Prostate gland (tissue), 2 donors: ENCODE data around the gene ENOX1. TPM values are rescaled to one million over a fixed set of nuclear protein-coding genes. Genes with fewer than 3 reads are reported as not detected.

ENCODE experiments used
- DNase-seq: peaks from one replicate; pipeline ENCODE4 v3.0.0-alpha.2; 2019; ENCODE audit warnings: low spot score
- H3K27ac ChIP-seq, 2 donors: fragments of 200-600 bp; sonication (generic); 2 replicates each; pipeline ENCODE4 v1.5.1; 2017 to 2019
- H3K27me3 ChIP-seq: fragments of 200-600 bp; sonication (generic); replicated peaks from 2 replicates; pipeline ENCODE4 v1.5.1; 2019; ENCODE audit not compliant: insufficient read depth
- H3K36me3 ChIP-seq, 2 donors: fragments of 200-600 bp; sonication (generic); 1 replicate in 1 of 2; 2 replicates in 1 of 2; pipeline versions ENCODE4 v1.5.1 to v1.8.1; 2017 to 2019
- H3K4me1 ChIP-seq: fragments of 200-600 bp; sonication (generic); replicated peaks from 2 replicates; pipeline ENCODE4 v1.5.1; 2019
- H3K4me3 ChIP-seq, 2 donors: fragments of 200-600 bp; sonication (generic); 2 replicates each; pipeline ENCODE4 v1.5.1; 2017 to 2019
- H3K9me3 ChIP-seq: fragments of 200-600 bp; sonication (generic); 2 replicates; pipeline ENCODE4 v1.5.1; 2017
- POLR2A ChIP-seq: fragments of 450-650 bp; IDR thresholded peaks from one replicate; pipeline ENCODE4 v1.6.1; 2016; ENCODE audit warnings: antibody characterized with exemption, mild to moderate bottlenecking
- POLR2AphosphoS5 ChIP-seq: sonication (generic); formaldehyde crosslinking; IDR thresholded peaks from one replicate; pipeline ENCODE4 v1.6.1; 2017; ENCODE audit warnings: antibody characterized with exemption
- WGBS: methylation state at CpG from one replicate; pipeline ENCODE4 v1.1.5; 2018; 5-methylcytosine and 5-hydroxymethylcytosine counted together
- intact Hi-C: fragments of 100-400 bp; cut with DNase I; formaldehyde crosslinking; loops from one replicate; pipeline ENCODE4 v1.14.2; 2022
- total RNA-seq, 2 donors: library from RNA; depleted of rRNA; stranded (reverse); fragments of >200 nt; gene quantifications; one replicate each; pipeline ENCODE4 v1.1.0, GENCODE V29; 2016
- TF ChIP-seq, protein P1 (sequence below), 4 experiments: fragments of 200-600 bp in 2 of 4; fragments of 450-650 bp in 2 of 4; sonication (generic) in 2 of 4; IDR thresholded peaks; 1 replicate in 3 of 4; 2 replicates in 1 of 4; pipeline ENCODE4 v1.5.1; 2016 to 2019; ENCODE audit warnings: antibody characterized with exemption in 4 of 4, mild to moderate bottlenecking in 2 of 4, moderate library complexity in 2 of 4

ENOX1 gene
- total RNA-seq, 2 donors from 2014 or later = 4.5 to 5.3 TPM

DNA sequence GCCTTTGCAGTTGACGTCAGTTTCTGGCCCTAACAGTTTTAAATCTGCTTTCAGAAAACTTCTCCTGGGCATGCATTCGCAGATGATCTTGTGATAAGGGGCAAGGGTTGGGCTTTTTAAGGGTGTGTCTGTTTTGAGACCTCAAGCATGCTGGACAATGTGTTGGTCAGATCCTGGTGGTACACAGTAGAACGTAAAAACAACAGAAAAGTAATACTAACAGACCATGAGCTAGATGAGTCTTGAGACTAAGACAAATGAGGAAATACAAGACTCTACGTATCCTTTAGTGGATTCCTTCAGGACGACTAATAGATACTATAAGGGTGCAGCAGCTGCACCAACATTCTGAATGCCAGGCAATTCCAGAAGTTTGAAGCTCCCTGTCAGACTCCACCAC, 525.8 kb downstream of the ENOX1 start:
- WGBS = 93% methylated on average over 5 of the region's 5 CpGs
- Histone ChIP-seq H3K4me3 (no peak overlapping the region), H3K4me1 (no peaks in the 10 kb centered on the region), H3K36me3 (no peaks in the 10 kb centered on the region), H3K27ac (no peak overlapping the region), H3K27me3 (no peaks in the 10 kb centered on the region), H3K9me3 (no peaks in the 10 kb centered on the region)
- intact Hi-C loops = no loop called here
- DNase-seq = no peak
- TF ChIP-seq, protein P1, sequence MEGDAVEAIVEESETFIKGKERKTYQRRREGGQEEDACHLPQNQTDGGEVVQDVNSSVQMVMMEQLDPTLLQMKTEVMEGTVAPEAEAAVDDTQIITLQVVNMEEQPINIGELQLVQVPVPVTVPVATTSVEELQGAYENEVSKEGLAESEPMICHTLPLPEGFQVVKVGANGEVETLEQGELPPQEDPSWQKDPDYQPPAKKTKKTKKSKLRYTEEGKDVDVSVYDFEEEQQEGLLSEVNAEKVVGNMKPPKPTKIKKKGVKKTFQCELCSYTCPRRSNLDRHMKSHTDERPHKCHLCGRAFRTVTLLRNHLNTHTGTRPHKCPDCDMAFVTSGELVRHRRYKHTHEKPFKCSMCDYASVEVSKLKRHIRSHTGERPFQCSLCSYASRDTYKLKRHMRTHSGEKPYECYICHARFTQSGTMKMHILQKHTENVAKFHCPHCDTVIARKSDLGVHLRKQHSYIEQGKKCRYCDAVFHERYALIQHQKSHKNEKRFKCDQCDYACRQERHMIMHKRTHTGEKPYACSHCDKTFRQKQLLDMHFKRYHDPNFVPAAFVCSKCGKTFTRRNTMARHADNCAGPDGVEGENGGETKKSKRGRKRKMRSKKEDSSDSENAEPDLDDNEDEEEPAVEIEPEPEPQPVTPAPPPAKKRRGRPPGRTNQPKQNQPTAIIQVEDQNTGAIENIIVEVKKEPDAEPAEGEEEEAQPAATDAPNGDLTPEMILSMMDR (IDR thresholded peaks at IDR 0.05) = no peak
- no peak for TF ChIP-seq POLR2AphosphoS5
- no peak for TF ChIP-seq POLR2A

DNA sequence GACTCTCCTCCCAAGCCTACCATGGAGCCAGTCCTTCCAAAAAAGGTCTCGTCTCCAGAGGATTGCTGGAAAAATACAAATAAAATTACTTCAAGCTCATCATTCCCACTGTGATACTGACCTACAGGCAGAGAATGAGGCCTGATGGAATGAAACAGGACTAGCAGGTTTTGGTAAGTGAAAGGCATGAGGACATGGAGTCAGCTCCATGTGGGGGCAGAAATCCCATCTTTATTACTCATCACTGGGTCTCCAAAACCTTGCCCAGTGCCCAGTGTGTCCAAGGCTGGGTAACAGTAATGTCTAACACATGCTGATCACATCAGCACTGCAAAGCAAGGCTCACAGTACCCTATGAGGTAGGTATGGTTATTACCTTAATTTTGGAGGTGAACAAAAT, 528.0 kb downstream of the ENOX1 start:
- DNase-seq = no peak
- H3K27ac ChIP-seq = no peak overlapping the region
- WGBS = 95% methylated on average over 1 of the region's 1 CpG
- H3K36me3 ChIP-seq = no peaks in the 10 kb centered on the region
- TF ChIP-seq POLR2AphosphoS5 = no peak
- no peak for TF ChIP-seq POLR2A
- TF ChIP-seq, protein P1 (IDR thresholded peaks at IDR 0.05) = no peak
- intact Hi-C loops = no loop called here
- no peaks in the 10 kb centered on the region for H3K9me3 ChIP-seq
- H3K4me1 ChIP-seq = no peaks in the 10 kb centered on the region
- no peak overlapping the region for H3K4me3 ChIP-seq
- H3K27me3 ChIP-seq = no peaks in the 10 kb centered on the region

DNA sequence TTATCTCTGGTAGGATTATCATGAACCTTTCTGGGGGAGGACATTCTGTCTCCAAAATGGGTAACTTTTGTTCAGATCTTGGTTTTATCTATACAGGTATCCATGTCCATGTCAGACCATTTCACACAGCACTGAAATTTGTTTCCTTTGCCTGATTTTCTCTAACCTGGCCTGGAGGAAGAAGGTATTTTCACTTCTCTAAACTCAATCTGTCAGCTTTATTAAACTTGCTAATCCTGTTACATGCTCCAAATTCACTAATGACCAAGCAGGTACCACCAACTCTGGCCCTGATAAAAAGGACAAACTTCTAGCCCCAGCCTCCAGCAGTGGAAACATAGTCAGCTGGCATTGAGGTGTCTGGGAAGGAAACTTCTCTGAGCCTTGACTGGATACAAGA, 529.0 kb downstream of the ENOX1 start:
- DNase-seq = no peak
- Histone ChIP-seq H3K9me3 (no peaks in the 10 kb centered on the region), H3K4me1 (no peaks in the 10 kb centered on the region), H3K27me3 (no peaks in the 10 kb centered on the region), H3K36me3 (no peaks in the 10 kb centered on the region), H3K27ac (no peak overlapping the region), H3K4me3 (no peak overlapping the region)
- TF ChIP-seq, protein P1 (IDR thresholded peaks at IDR 0.05) = no peak
- TF ChIP-seq POLR2A (no peak), POLR2AphosphoS5 (no peak)
- intact Hi-C loops = no loop called here

DNA sequence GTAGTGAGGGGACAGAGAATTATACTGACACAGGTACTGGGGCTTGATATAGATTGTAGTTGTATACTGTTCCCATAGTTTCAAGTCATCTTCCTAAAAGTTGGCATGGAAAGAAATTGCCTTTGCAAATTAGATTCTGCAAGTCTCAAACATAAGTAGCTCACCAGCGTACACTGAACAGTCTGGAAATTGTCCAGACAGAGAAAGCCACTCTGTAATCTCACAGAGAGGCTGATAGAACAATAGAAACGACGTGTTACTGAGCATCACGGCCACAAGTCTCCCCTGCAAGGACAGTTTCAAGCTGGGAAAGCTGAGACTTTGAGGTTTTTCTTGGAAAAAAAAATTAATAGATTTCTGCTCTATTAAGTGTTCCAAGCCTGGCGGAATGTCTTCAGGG, 534.8 kb downstream of the ENOX1 start:
- Histone ChIP-seq H3K27ac (no peak overlapping the region), H3K4me3 (no peak overlapping the region), H3K27me3 (no peaks in the 10 kb centered on the region), H3K4me1 (no peaks in the 10 kb centered on the region), H3K9me3 (no peaks in the 10 kb centered on the region), H3K36me3 (no peaks in the 10 kb centered on the region)
- no peak for DNase-seq
- TF ChIP-seq, protein P1 (IDR thresholded peaks at IDR 0.05) = no peak
- no peak for TF ChIP-seq POLR2A
- TF ChIP-seq POLR2AphosphoS5 = no peak
- intact Hi-C loops = no loop called here
- 64% methylated on average over 5 of the region's 5 CpGs for WGBS

DNA sequence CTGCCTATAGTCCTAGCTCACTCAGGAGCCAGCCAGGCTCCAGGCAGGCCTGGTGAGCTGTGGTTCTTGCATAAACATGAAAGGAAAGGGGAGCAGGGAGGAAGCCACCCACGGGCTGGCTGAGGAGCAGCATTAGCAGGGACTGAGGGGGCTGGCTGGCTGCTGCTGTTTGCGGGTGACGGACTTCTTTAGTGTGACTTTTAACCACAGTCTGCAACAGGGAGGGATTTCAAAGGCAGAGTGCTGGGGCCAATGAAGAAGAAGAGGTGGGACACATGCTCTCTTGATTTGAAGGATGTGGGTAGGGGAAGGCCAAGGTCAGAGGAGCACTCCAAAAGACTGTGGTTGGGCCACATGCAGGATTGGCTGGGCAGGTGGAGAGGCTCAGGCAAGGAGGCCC, 540.4 kb downstream of the ENOX1 start:
- Histone ChIP-seq H3K4me3 (no peak overlapping the region), H3K36me3 (no peaks in the 10 kb centered on the region), H3K27me3 (no peaks in the 10 kb centered on the region), H3K4me1 (no peaks in the 10 kb centered on the region), H3K9me3 (no peaks in the 10 kb centered on the region), H3K27ac (no peak overlapping the region)
- TF ChIP-seq POLR2A (no peak), POLR2AphosphoS5 (no peak)
- TF ChIP-seq, protein P1 (IDR thresholded peaks at IDR 0.05) = no peak
- intact Hi-C loops = no loop called here
- DNase-seq = no peak
- 63% methylated on average over 3 of the region's 3 CpGs for WGBS
